GM12891 (cell line): ENCODE data around the gene GRK3.

Experiments used
- POLR2A ChIP-seq: IDR thresholded peaks from 2 replicates; pipeline ENCODE4 v1.6.1; 2011; ENCODE audit warnings: low read depth, low read length, control low read depth
- POLR2AphosphoS5 ChIP-seq: IDR thresholded peaks from 2 replicates; pipeline ENCODE4 v1.6.1; 2011; ENCODE audit warnings: low read depth, low read length, control low read depth
- TAF1 ChIP-seq: IDR thresholded peaks from 2 replicates; pipeline ENCODE4 v1.6.1; 2011; ENCODE audit warnings: low read depth, low read length, control low read depth

- TF ChIP-seq POLR2A (no peak), TAF1 (no peak), POLR2AphosphoS5 (no peak)
Measured at GRCh38 chr22:25714070-25714469, 149.6 kb downstream of the GRK3 start.
